Measurements from ENCODE around the gene APOB. TPM values are rescaled to one million over a fixed set of nuclear protein-coding genes. Genes with fewer than 3 reads are reported as not detected.
"Not testable (repeated sequence)": the region's sequence is repeated elsewhere in the genome, so short reads cannot be mapped to it uniquely, and the experiment has no call there.

APOB gene
- total RNA-seq, 4 donors from 2014 or later = 0.95 to 17.4 (median 10.6) TPM

GRCh38 chr2:21033237-21034155, 10.4 kb downstream of the APOB start:
- TF ChIP-seq CTCF (IDR thresholded peaks at IDR 0.05) = no peak
- DNase-seq (ENCODE audit: low spot score) = no peak
- no peak for ATAC-seq (ENCODE audit: low FRiP score)

GRCh38 chr2:21032338-21033236, 11.3 kb downstream of the APOB start:
- no peak for TF ChIP-seq CTCF (IDR thresholded peaks at IDR 0.05)
- DNase-seq (ENCODE audit: low spot score) = no peak
- no peak for ATAC-seq (ENCODE audit: low FRiP score)

GRCh38 chr2:21030983-21031968, 12.6 kb downstream of the APOB start:
- TF ChIP-seq CTCF (IDR thresholded peaks at IDR 0.05) = no peak
- DNase-seq (ENCODE audit: low spot score) (no peak), ATAC-seq (ENCODE audit: low FRiP score) (no peak)

- DNase-seq (ENCODE audit: low spot score) = no peak
- no peak for TF ChIP-seq CTCF (IDR thresholded peaks at IDR 0.05)
- ATAC-seq (ENCODE audit: low FRiP score) = no peak
These were observed 14.4 kb downstream of the APOB start for GRCh38 chr2:21029519-21029918.

- DNase-seq (ENCODE audit: low spot score); ATAC-seq (ENCODE audit: low FRiP score): not testable (repeated sequence)
These were observed 14.9 kb downstream of the APOB start for GRCh38 chr2:21028951-21029350.

GRCh38 chr2:21028021-21028947, 15.6 kb downstream of the APOB start:
- ATAC-seq (ENCODE audit: low FRiP score) = no peak
- no peak for DNase-seq (ENCODE audit: low spot score)
- no peak for TF ChIP-seq CTCF (IDR thresholded peaks at IDR 0.05)

All from omental fat pad (tissue), 4 donors.